Measurements from ENCODE around the gene LNX1. TPM values are rescaled to one million over a fixed set of nuclear protein-coding genes. Genes with fewer than 3 reads are reported as not detected.

Gene LNX1
- total RNA-seq, 1 experiment from 2014 or later = 1.7 TPM

DNA sequence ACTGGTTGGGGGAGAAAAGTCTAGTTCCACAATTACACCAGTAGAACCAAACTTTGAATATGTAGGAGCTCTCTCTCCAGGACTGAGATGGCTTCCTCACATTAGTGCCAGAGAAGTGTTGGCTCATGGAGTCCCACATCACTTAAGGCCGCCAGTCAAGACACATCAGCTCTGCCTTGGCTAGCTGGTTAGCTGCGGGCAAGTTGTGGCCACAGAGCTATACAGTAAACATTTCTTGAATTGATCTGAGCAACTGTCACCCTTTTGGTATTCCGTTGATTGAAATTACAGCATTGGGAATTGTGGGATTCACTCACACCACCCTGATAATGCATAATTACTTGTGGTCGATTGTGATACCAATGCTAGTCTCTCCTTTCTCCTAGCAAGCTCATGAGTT, 76.2 kb downstream of the LNX1 start:
- no peaks in the 10 kb centered on the region for H3K36me3 Mint-ChIP-seq (ENCODE audit: insufficient read depth in 1 of 3, low read depth in 3 of 3)
- H3K4me2 ChIP-seq (ENCODE audit: insufficient read depth, insufficient read length, low read length) = no peak overlapping the region
- no peak overlapping the region for H3K9ac ChIP-seq (ENCODE audit: extremely low read depth, insufficient read length, low read length)
- H3K14ac ChIP-seq (ENCODE audit: insufficient read depth, low read length) = no peak overlapping the region
- no peak for DNase-seq
- H3K56ac ChIP-seq (ENCODE audit: insufficient read length, low read depth, low read length) = no peak overlapping the region
- H3K79me1 ChIP-seq (ENCODE audit: insufficient read depth, low read depth, low read length, poor library complexity, severe bottlenecking) = no peaks in the 10 kb centered on the region
- H3K27me3 ChIP-seq (ENCODE audit: insufficient read depth, low read length) = no peaks in the 10 kb centered on the region
- H3K27me3 Mint-ChIP-seq (ENCODE audit: low read depth) = no peaks in the 10 kb centered on the region
- H3K27ac Mint-ChIP-seq = no peak overlapping the region
- no peaks in the 10 kb centered on the region for H4K20me1 ChIP-seq (ENCODE audit: control insufficient read depth, insufficient read depth, insufficient read length)
- no peaks in the 10 kb centered on the region for H3K9me3 ChIP-seq (ENCODE audit: control insufficient read depth, low read depth, low read length)
- no CpG with 5 or more reads among the region's 4 CpGs for WGBS (ENCODE audit: extremely low coverage, insufficient read length, low lambda C conversion rate)
- no peak overlapping the region for H2BK20ac ChIP-seq (ENCODE audit: low read depth, low read length, poor library complexity, severe bottlenecking)
- H3K4me1 Mint-ChIP-seq = peaks cover 8 to 11% of the 10 kb centered on the region in 2 experiments
- no peak overlapping the region for H3K4me3 Mint-ChIP-seq
- H3K18ac ChIP-seq (ENCODE audit: insufficient read length, low read depth, low read length) = no peak overlapping the region
- H2AFZ ChIP-seq (ENCODE audit: low read length) = no peak overlapping the region
- no peak overlapping the region for H3K23ac ChIP-seq (ENCODE audit: insufficient read length, low read depth, low read length)
- no peak overlapping the region for H2BK15ac ChIP-seq (ENCODE audit: low read depth, low read length)
- no peak overlapping the region for H4K5ac ChIP-seq (ENCODE audit: insufficient read length, low read depth, low read length)
- H3T11ph ChIP-seq (ENCODE audit: low read length) = no peak overlapping the region
- H2BK120ac ChIP-seq (ENCODE audit: low read depth, low read length, poor library complexity, severe bottlenecking) = no peak overlapping the region
- no peaks in the 10 kb centered on the region for H3K23me2 ChIP-seq (ENCODE audit: insufficient read length, low read depth, low read length, poor library complexity, severe bottlenecking)
- H3K4ac ChIP-seq (ENCODE audit: low read depth, low read length) = no peak overlapping the region
- H3K27ac ChIP-seq (ENCODE audit: insufficient read length, low read depth, low read length) = no peak overlapping the region
- no peaks in the 10 kb centered on the region; the same call in 1 of the 2 replicates for H3K4me1 ChIP-seq (ENCODE audit: insufficient read depth, low read length)
- H2BK5ac ChIP-seq (ENCODE audit: insufficient read length, low read length) = no peak overlapping the region
- no peak overlapping the region for H4K8ac ChIP-seq (replicated peaks; ENCODE audit: insufficient read length, low read depth, low read length)
- no peak overlapping the region for H2BK12ac ChIP-seq (ENCODE audit: insufficient read length, low read depth, low read length)
- TF ChIP-seq, protein P1, sequence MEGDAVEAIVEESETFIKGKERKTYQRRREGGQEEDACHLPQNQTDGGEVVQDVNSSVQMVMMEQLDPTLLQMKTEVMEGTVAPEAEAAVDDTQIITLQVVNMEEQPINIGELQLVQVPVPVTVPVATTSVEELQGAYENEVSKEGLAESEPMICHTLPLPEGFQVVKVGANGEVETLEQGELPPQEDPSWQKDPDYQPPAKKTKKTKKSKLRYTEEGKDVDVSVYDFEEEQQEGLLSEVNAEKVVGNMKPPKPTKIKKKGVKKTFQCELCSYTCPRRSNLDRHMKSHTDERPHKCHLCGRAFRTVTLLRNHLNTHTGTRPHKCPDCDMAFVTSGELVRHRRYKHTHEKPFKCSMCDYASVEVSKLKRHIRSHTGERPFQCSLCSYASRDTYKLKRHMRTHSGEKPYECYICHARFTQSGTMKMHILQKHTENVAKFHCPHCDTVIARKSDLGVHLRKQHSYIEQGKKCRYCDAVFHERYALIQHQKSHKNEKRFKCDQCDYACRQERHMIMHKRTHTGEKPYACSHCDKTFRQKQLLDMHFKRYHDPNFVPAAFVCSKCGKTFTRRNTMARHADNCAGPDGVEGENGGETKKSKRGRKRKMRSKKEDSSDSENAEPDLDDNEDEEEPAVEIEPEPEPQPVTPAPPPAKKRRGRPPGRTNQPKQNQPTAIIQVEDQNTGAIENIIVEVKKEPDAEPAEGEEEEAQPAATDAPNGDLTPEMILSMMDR (conservative IDR thresholded peaks at IDR 0.05) = no peak
- H3K79me2 ChIP-seq (ENCODE audit: insufficient read depth, low read length) = no peaks in the 10 kb centered on the region
- H3K9me3 Mint-ChIP-seq = no peaks in the 10 kb centered on the region
- H2AK5ac ChIP-seq (ENCODE audit: insufficient read length, low read length) = no peak overlapping the region
- no peak overlapping the region for H4K91ac ChIP-seq (ENCODE audit: insufficient read length, low read depth, low read length)
